Measurements from ENCODE around the gene UBXN7.
"Not testable (repeated sequence)": the region's sequence is repeated elsewhere in the genome, so short reads cannot be mapped to it uniquely, and the experiment has no call there.

UBXN7 gene

DNA sequence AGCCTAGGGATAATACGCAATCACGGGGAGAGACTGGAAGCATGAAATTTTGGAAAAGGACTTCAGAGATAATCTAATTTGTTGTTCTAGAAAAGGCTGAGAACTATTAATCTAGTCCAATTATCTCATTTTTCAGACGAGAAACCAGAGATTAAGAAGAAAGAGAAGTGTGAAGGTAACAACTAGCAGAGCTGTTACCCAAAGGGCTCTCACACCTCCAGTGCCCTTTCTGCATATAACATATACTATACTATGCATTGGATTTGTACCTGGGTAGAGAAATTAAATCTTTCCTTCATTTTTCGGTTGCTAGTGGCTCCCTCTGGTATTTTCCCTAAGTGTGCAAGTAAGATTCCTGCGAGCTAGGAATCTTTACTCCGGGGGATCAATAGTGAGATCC lies 80.7 kb downstream of the UBXN7 start:
- DNase-seq: no peak

DNA sequence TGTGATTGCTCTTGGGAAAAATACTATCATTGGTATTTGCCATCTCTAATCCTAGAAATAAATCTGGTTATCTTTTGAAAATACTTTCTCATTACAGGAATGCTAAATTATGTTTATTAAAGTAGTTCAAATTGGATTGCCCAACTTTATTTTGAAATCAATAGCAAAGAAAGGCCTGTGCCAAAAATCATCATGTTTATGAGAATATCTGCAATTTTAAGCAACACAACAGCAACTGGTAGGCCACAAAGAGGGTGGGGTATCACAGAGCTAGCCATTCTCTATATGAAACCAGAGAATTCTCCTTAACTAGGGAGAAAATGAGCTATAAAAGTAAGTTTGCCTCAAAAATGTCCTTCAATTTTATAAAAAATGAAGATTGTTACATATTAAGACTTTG lies 82.2 kb downstream of the UBXN7 start:
- no peak for DNase-seq

DNA sequence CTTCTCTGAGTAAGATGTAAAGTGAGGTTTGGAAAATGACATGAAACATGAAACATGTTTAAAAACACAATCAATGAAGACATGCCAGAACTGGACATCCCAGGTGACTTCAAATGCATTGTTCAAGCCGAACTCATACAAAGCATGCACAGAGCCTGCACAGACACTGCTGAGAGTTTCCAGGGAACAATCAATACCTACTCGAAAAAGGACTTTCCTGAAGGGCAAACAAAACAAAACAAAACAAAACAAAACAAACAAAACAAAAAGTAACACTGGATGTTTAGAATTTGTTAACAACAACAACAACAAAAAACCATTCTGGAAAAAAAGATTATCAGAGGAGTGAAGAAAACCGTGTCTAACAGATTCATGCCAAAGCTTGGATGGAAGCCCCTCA lies 83.5 kb downstream of the UBXN7 start:
- no peak for DNase-seq

DNA sequence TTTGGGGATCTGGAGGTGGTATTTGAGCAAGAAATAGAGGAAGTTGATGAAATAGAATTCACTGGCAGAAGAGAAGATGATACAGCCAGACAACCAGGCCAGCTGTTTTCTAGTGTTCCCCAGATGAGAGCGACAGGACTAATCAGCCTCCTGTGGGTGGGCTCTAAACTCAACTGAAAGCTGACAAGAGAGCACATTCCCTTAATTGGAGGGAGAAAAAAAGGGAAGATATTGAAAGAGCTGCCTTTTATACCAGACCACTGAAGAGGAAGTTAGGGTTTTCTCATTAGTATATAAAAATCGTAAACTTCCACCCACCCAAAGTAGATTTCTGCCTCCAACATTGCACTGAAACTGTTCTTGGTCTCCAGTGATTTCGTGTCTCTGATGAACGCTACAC lies 87.6 kb downstream of the UBXN7 start:
- DNase-seq: peak; percentile 28

DNA sequence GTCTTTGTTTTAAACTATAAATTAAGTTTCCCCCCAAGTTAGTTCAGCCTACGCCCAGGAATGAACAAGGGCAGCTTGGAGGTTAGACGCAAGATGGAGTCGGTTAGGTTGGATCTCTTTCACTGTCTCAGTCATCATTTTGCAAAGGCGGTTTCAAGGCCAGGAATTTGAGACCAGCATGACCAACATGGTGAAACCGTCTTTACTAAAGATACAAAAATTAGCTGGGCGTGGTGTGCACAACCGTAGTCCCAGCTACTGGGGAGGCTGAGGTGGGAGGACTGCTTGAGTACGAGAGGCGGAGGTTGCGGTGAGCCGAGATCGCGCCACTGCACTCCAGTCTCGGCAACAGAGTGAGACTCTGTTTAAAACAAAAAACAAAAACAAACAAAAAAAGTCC lies 88.3 kb downstream of the UBXN7 start:
- DNase-seq: not testable (repeated sequence)

DNA sequence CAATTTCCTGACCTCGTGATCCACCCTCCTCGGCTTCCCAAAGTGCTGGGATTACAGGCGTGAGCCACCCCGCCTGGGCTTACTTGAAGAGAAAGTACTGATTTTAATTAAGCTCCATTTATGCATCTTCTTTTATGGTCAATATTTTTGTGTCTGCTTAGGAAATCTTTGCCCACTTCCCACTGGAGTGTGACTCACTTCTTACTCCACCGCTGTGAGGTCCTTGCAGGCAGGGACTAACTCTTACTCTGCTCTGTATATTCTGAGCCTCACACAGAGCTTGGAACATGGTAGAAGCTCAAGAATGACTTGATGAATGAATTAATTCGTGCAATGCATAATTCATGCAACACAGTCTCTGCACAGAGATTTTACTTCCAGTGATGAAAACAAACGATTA lies 91.1 kb downstream of the UBXN7 start:
- DNase-seq: no peak

DNA sequence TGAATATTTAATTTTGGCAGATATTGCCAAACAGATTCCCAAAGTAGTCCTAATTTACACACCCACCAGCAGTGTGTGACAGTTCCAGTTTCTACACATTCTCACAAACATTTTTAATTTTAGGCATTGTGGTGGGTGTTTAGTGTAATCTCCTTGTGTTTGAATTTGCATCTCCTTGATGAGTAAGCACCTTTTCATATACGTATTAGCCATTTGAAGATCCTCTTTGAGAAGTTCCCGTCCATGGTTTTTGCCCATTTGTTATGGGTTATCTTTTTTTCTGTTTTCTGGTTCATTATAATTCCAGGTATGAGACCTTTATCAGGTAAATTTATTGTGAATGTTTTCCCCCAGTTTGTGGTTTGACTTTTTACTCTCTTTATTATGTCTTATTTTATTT lies 91.8 kb downstream of the UBXN7 start:
- no peak for DNase-seq

GRCh38 chr3:196339493-196340254 lies 92.6 kb downstream of the UBXN7 start:
- DNase-seq: peak; percentile 49

DNA sequence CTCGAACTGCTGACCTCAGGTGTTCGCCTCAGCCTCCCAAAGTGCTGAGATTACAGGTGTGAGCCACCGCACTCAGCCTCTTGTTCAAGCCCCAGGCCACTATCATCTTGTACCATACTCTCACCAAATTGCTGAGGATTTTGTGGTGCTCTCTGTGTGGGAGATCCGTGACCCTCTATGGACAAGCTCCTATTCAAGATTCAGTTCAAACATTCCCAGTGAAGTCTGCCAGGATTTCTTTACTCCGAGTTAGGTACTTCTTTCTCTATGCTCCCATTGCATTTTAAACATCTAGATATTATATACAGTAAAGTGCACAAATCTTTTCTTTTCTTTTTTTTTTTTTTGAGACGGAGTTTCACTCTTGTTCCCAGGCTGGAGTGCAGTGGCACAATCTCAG lies 93.2 kb downstream of the UBXN7 start:
- no peak for DNase-seq

GRCh38 chr3:196336319-196337145 lies 95.7 kb downstream of the UBXN7 start:
- no peak for DNase-seq

GRCh38 chr3:196335503-196335948 lies 96.7 kb downstream of the UBXN7 start:
- no peak for DNase-seq

- no peak for DNase-seq
Measured at GRCh38 chr3:196334982-196335381, 97.2 kb downstream of the UBXN7 start.

GRCh38 chr3:196332168-196332567 lies 100.1 kb downstream of the UBXN7 start:
- no peak for DNase-seq

- no peak for DNase-seq
Measured at GRCh38 chr3:196327405-196327804, 104.8 kb downstream of the UBXN7 start.

DNA sequence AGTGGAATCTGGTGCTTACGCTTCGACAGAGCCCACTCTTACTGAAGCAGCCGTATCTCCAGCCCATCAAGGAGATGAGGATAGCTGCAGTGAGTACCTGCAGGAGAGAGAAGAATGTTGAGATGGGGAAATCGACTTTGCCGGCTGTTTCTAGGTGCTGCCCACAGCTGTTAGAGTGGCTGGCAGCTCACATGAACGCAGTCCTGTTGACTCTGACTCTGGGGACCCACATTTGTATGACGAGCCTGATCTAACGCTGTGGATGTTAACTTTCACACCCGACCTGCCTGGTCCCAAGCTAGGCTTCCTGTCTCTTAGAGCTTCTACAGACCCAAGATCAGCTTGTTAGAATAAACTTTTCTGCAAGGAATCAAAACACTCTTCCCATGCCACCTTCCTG lies 105.3 kb downstream of the UBXN7 start:
- DNase-seq: no peak

- DNase-seq: peak; percentile 49
Measured at GRCh38 chr3:196323691-196324090, 108.5 kb downstream of the UBXN7 start.

DNA sequence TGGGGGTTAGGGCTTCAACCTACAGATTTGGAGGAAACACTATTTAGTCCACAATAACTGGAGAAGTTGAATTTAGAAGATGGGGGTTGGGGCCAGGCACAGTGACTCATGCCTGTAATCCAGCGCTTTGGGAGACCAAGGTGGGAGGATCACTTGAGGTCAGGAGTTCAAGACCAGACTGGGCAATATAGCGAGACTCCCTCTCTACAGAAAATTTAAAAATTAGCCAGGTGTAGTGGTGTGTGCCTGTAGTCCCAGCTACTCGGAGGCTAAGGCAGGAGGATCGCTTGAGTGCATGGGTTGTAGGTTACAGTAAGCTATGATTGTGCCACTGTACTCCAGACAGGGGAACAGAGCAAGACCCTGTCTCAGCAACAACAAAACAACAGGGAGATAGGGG lies 109.2 kb downstream of the UBXN7 start:
- DNase-seq: no peak

GRCh38 chr3:196321162-196321561 lies 111.1 kb downstream of the UBXN7 start:
- no peak for DNase-seq

- no peak for DNase-seq
Measured at GRCh38 chr3:196320137-196320536, 112.1 kb downstream of the UBXN7 start.

GRCh38 chr3:196317687-196318467 lies 114.3 kb downstream of the UBXN7 start, which contains the start of gene DYNLT2B:
DYNLT2B (minus strand) TSS chr3:196318240; CDS start chr3:196318152, 88 bp downstream.
- DNase-seq: peak; percentile 91

DNA sequence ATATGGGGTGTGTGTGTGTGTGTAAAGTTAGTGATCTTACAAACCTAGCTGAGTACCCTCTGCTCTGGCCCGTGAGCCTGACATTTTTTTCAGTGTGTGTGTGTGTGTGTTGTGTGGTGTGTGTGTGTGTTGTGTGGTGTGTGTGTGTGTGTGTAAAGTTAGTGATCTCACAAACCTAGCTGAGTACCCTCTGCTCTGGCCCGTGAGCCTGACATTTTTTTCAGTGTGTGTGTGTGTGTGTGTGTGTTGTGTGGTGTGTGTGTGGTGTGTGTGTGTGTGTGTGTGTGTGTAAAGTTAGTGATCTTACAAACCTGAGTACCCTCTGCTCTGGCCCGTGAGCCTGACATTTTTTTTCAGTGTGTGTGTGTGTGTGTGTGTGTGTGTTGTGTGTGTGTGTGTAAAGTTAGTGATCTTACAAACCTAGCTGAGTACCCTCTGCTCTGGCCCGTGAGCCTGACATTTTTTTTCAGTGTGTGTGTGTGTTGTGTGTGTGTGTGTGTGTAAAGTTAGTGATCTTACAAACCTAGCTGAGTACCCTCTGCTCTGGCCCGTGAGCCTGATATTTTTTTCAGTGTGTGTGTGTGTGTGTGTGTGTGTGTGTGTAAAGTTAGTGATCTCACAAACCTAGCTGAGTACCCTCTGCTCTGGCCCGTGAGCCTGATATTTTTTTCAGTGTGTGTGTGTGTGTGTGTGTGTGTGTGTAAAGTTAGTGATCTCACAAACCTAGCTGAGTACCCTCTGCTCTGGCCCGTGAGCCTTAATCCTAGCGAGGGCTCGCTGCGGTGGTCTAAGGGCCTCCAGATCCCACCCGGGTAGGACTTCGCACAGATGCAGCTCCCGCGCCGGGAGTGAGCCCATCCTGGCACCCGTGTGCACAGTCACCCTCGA lies 115.2 kb downstream of the UBXN7 start:
- DNase-seq: not testable (repeated sequence)

GRCh38 chr3:196315821-196316220 lies 116.4 kb downstream of the UBXN7 start:
- DNase-seq: no peak
